Thyroid gland (tissue), 4 donors: ENCODE measurements around the gene SCAPER.
"Not testable (repeated sequence)": the region's sequence is repeated elsewhere in the genome, so short reads cannot be mapped to it uniquely, and the experiment has no call there.

ENCODE experiments used
- CTCF ChIP-seq, 6 experiments: fragments of 200-600 bp in 3 of 6; fragments of 450-650 bp in 3 of 6; sonication (generic) in 3 of 6; IDR thresholded peaks; one replicate each; pipeline ENCODE4 v1.5.1; 2016 to 2019; ENCODE audit warnings: antibody characterized with exemption in 6 of 6, mild to moderate bottlenecking in 2 of 6, inconsistent platforms in 1 of 6, moderate library complexity in 1 of 6
- POLR2A ChIP-seq, 2 donors: fragments of 450-650 bp; IDR thresholded peaks; one replicate each; pipeline ENCODE4 v1.6.1; 2017; ENCODE audit warnings: antibody characterized with exemption in 2 of 2, mild to moderate bottlenecking in 2 of 2, moderate library complexity in 1 of 2

- not testable (repeated sequence) for TF ChIP-seq CTCF, POLR2A (IDR thresholded peaks at IDR 0.05)
These were observed 5.8 kb downstream of the SCAPER start for GRCh38 chr15:76899176-76899930.
